K562 (cell line): ENCODE measurements around the gene EFCAB12.

ENCODE experiments used
- CC2D1A ChIP-seq: fragments of 450-650 bp; IDR thresholded peaks from 2 replicates; pipeline ENCODE4 v1.6.1; 2017; ENCODE audit warnings: mild to moderate bottlenecking
- CTCF ChIP-seq, 3 experiments: IDR thresholded peaks in 2 of 3; conservative IDR thresholded peaks in 1 of 3; 2 replicates each; pipeline ENCODE4 v1.5.1; 2011 to 2012; ENCODE audit warnings: low read length in 3 of 3, mild to moderate bottlenecking in 3 of 3, control low read depth in 2 of 3, improper control_type of control experiment in 1 of 3, inconsistent platforms in 1 of 3, low read depth in 1 of 3, mixed read lengths in 1 of 3, moderate library complexity in 1 of 3; ENCODE audit not compliant: insufficient read depth in 2 of 3
- EZH2 ChIP-seq: IDR thresholded peaks from 2 replicates; pipeline ENCODE4 v1.6.1; 2012; ENCODE audit warnings: low read depth, mild to moderate bottlenecking, inconsistent platforms, low read length, borderline replicate concordance
- NONO ChIP-seq, 2 experiments: fragments of 200-400 bp in 1 of 2; fragments of 450-650 bp in 1 of 2; formaldehyde crosslinking in 1 of 2; IDR thresholded peaks; 2 replicates each; pipeline ENCODE4 v1.6.1; 2017; ENCODE audit warnings: low read depth in 2 of 2, mild to moderate bottlenecking in 2 of 2, moderate library complexity in 2 of 2, low read length in 1 of 2
- PBX2 ChIP-seq, 2 experiments: IDR thresholded peaks in 1 of 2; conservative IDR thresholded peaks in 1 of 2; 2 replicates each; pipeline ENCODE4 v1.6.1; 2016; ENCODE audit warnings: low read depth in 2 of 2, mild to moderate bottlenecking in 1 of 2, missing compliant biosample characterization in 1 of 2, missing genetic modification characterization in 1 of 2, moderate library complexity in 1 of 2
- POLR3G ChIP-seq: IDR thresholded peaks from 2 replicates; pipeline ENCODE4 v1.6.1; 2011; ENCODE audit not compliant: insufficient read length, insufficient replicate concordance; ENCODE audit errors: extremely low read depth
- SRF ChIP-seq, 2 experiments: fragments of 250-450, 450-650 bp in 1 of 2; sonication (Bioruptor Pico) in 1 of 2; sonication (generic) in 1 of 2; formaldehyde crosslinking; IDR thresholded peaks; 2 replicates each; pipeline versions ENCODE4 v1.5.0 to v1.5.1; 2020 to 2022; ENCODE audit warnings: mild to moderate bottlenecking in 1 of 2, missing genetic modification reagents in 1 of 2
- TEAD1 ChIP-seq, 2 experiments: fragments of 450-650 bp in 1 of 2; sonication (generic) in 1 of 2; formaldehyde crosslinking; IDR thresholded peaks; 2 replicates each; pipeline versions ENCODE4 v1.4.0 to v1.8.0; 2020 to 2022; ENCODE audit warnings: mild to moderate bottlenecking in 2 of 2, missing genetic modification reagents in 1 of 2
- TFAM ChIP-seq: fragments of 250-450 bp; sonication (Bioruptor Pico); conservative IDR thresholded peaks from 2 replicates; pipeline ENCODE4 v1.5.0; 2021; ENCODE audit warnings: mild to moderate bottlenecking, moderate library complexity
- ZFX ChIP-seq: sonication (generic); formaldehyde crosslinking; IDR thresholded peaks from 2 replicates; pipeline ENCODE4 v1.8.0; 2022; ENCODE audit warnings: mild to moderate bottlenecking, missing genetic modification reagents, moderate library complexity
- TF ChIP-seq, protein P1 (sequence below): fragments of 450-650 bp; IDR thresholded peaks from 2 replicates; pipeline ENCODE4 v1.6.1; 2016; ENCODE audit warnings: mild to moderate bottlenecking, moderate library complexity
- TF ChIP-seq, protein P2 (sequence below): sonication (generic); formaldehyde crosslinking; IDR thresholded peaks from 2 replicates; pipeline ENCODE4 v1.8.1; 2023; ENCODE audit warnings: mild to moderate bottlenecking, missing genetic modification reagents, moderate library complexity

DNA sequence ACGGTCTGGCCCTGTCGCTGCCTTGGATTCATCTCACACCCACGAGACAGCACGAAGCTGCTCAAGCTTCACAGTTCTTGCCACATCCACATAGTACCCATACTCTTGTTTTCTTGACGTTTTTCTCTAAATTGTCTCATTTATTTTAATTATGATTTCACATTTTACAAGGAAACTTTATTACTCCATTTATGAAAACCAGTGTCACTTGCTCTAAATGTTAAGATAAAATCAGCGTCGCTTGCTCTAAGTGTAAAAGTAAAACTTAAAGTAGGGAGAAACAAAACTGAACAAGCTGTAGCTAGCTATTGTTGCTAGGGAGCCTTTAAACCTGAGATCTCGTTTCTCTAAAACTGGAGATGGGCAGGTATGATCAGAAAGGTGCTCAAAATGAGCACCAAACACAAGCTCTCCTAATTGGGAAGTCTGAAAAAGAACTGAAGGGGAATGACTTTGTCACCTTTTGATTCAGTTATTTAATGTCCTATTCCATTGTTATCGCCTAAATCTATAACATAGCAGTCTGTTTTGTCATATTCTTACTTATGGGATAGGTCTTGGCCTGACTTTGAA, 12.3 kb upstream of the EFCAB12 start:
- TF ChIP-seq CC2D1A, result no peak
- TF ChIP-seq ZFX, result peak; percentile 71; the same call in 1 of the 2 replicates
- TF ChIP-seq, protein P1, sequence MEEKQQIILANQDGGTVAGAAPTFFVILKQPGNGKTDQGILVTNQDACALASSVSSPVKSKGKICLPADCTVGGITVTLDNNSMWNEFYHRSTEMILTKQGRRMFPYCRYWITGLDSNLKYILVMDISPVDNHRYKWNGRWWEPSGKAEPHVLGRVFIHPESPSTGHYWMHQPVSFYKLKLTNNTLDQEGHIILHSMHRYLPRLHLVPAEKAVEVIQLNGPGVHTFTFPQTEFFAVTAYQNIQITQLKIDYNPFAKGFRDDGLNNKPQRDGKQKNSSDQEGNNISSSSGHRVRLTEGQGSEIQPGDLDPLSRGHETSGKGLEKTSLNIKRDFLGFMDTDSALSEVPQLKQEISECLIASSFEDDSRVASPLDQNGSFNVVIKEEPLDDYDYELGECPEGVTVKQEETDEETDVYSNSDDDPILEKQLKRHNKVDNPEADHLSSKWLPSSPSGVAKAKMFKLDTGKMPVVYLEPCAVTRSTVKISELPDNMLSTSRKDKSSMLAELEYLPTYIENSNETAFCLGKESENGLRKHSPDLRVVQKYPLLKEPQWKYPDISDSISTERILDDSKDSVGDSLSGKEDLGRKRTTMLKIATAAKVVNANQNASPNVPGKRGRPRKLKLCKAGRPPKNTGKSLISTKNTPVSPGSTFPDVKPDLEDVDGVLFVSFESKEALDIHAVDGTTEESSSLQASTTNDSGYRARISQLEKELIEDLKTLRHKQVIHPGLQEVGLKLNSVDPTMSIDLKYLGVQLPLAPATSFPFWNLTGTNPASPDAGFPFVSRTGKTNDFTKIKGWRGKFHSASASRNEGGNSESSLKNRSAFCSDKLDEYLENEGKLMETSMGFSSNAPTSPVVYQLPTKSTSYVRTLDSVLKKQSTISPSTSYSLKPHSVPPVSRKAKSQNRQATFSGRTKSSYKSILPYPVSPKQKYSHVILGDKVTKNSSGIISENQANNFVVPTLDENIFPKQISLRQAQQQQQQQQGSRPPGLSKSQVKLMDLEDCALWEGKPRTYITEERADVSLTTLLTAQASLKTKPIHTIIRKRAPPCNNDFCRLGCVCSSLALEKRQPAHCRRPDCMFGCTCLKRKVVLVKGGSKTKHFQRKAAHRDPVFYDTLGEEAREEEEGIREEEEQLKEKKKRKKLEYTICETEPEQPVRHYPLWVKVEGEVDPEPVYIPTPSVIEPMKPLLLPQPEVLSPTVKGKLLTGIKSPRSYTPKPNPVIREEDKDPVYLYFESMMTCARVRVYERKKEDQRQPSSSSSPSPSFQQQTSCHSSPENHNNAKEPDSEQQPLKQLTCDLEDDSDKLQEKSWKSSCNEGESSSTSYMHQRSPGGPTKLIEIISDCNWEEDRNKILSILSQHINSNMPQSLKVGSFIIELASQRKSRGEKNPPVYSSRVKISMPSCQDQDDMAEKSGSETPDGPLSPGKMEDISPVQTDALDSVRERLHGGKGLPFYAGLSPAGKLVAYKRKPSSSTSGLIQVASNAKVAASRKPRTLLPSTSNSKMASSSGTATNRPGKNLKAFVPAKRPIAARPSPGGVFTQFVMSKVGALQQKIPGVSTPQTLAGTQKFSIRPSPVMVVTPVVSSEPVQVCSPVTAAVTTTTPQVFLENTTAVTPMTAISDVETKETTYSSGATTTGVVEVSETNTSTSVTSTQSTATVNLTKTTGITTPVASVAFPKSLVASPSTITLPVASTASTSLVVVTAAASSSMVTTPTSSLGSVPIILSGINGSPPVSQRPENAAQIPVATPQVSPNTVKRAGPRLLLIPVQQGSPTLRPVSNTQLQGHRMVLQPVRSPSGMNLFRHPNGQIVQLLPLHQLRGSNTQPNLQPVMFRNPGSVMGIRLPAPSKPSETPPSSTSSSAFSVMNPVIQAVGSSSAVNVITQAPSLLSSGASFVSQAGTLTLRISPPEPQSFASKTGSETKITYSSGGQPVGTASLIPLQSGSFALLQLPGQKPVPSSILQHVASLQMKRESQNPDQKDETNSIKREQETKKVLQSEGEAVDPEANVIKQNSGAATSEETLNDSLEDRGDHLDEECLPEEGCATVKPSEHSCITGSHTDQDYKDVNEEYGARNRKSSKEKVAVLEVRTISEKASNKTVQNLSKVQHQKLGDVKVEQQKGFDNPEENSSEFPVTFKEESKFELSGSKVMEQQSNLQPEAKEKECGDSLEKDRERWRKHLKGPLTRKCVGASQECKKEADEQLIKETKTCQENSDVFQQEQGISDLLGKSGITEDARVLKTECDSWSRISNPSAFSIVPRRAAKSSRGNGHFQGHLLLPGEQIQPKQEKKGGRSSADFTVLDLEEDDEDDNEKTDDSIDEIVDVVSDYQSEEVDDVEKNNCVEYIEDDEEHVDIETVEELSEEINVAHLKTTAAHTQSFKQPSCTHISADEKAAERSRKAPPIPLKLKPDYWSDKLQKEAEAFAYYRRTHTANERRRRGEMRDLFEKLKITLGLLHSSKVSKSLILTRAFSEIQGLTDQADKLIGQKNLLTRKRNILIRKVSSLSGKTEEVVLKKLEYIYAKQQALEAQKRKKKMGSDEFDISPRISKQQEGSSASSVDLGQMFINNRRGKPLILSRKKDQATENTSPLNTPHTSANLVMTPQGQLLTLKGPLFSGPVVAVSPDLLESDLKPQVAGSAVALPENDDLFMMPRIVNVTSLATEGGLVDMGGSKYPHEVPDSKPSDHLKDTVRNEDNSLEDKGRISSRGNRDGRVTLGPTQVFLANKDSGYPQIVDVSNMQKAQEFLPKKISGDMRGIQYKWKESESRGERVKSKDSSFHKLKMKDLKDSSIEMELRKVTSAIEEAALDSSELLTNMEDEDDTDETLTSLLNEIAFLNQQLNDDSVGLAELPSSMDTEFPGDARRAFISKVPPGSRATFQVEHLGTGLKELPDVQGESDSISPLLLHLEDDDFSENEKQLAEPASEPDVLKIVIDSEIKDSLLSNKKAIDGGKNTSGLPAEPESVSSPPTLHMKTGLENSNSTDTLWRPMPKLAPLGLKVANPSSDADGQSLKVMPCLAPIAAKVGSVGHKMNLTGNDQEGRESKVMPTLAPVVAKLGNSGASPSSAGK, result peak; percentile 39; the same call in 1 of the 2 replicates
- TF ChIP-seq, protein P2, sequence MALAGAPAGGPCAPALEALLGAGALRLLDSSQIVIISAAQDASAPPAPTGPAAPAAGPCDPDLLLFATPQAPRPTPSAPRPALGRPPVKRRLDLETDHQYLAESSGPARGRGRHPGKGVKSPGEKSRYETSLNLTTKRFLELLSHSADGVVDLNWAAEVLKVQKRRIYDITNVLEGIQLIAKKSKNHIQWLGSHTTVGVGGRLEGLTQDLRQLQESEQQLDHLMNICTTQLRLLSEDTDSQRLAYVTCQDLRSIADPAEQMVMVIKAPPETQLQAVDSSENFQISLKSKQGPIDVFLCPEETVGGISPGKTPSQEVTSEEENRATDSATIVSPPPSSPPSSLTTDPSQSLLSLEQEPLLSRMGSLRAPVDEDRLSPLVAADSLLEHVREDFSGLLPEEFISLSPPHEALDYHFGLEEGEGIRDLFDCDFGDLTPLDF, result no peak
- TF ChIP-seq POLR3G, result no peak
- no peak for TF ChIP-seq CTCF (IDR thresholded peaks at IDR 0.05 in 2 of 3, conservative IDR thresholded peaks at IDR 0.05 in 1 of 3; ENCODE audit: insufficient read depth in 2 of 3, low read depth in 1 of 3, low read length in 3 of 3)
- TF ChIP-seq EZH2, result no peak
- no peak for TF ChIP-seq SRF (CRISPR knock-in tag; IDR thresholded peaks at IDR 0.05)
- TF ChIP-seq TFAM, result no peak
- TF ChIP-seq TEAD1 (CRISPR knock-in tag; IDR thresholded peaks at IDR 0.05), result no peak
- TF ChIP-seq NONO (IDR thresholded peaks at IDR 0.05; ENCODE audit: low read depth in 2 of 2, low read length in 1 of 2), result no peak
- no peak for TF ChIP-seq PBX2 (CRISPR knock-in tag; IDR thresholded peaks at IDR 0.05; ENCODE audit: low read depth)
- TF ChIP-seq PBX2 (tag; conservative IDR thresholded peaks at IDR 0.05; ENCODE audit: low read depth), result no peak
